ENCODE measurements around the gene PRKG1. TPM values are rescaled to one million over a fixed set of nuclear protein-coding genes. Genes with fewer than 3 reads are reported as not detected.

PRKG1 gene
- total and polyA plus RNA-seq, 2 of the 8 experiments (the other 6 are each of a cell fraction or from before 2014, with no cell fraction given) = 4.2 to 15.2 TPM

GRCh38 chr10:51528527-51528926 lies 454.2 kb downstream of the PRKG1 start:
- Histone ChIP-seq H2BK120ac (replicated peaks; ENCODE audit: low read depth, low read length) (no peak overlapping the region), H3K4ac (replicated peaks; ENCODE audit: insufficient read length, low read depth, low read length) (no peak overlapping the region), H4K8ac (ENCODE audit: extremely low read depth, insufficient read depth, low read length) (no peak overlapping the region), H4K91ac (replicated peaks; ENCODE audit: insufficient read length, low read length) (no peak overlapping the region), H2AK5ac (ENCODE audit: low read depth, low read length) (no peak overlapping the region), H2BK12ac (ENCODE audit: low read depth, low read length) (no peak overlapping the region), H3K23me2 (ENCODE audit: low read depth, low read length) (no peaks in the 10 kb centered on the region), H3K14ac (ENCODE audit: insufficient read length) (no peak overlapping the region), H2AFZ (ENCODE audit: low read length) (no peak overlapping the region), H3K18ac (ENCODE audit: extremely low read depth, low read length) (no peak overlapping the region), H2BK15ac (ENCODE audit: low read length) (no peak overlapping the region), H2BK20ac (ENCODE audit: low read length) (no peak overlapping the region), H4K20me1 (replicated peaks in 1 of 2; ENCODE audit: control insufficient read depth in 1 of 2, insufficient read depth in 2 of 2, low read length in 2 of 2) (no peaks in the 10 kb centered on the region), H3K79me1 (ENCODE audit: low read depth, low read length) (no peaks in the 10 kb centered on the region), H3K27me3 (replicated peaks in 1 of 4; ENCODE audit: control insufficient read depth in 3 of 4, extremely low read depth in 1 of 4, insufficient read depth in 3 of 4, low read length in 3 of 4) (no peaks in the 10 kb centered on the region), H4K5ac (ENCODE audit: insufficient read length, low read depth, low read length) (no peak overlapping the region), H3K27ac (ENCODE audit: low read depth, low read length) (no peak overlapping the region), H3K4me1 (replicated peaks in 1 of 4; ENCODE audit: control insufficient read depth in 3 of 4, insufficient read depth in 4 of 4, low read length in 3 of 4) (no peaks in the 10 kb centered on the region; a peak in 1 of 7 replicates), H3K56ac (replicated peaks; ENCODE audit: insufficient read length, low read depth, low read length) (no peak overlapping the region), H3K9me3 (ENCODE audit: insufficient read depth in 2 of 2, low read depth in 1 of 2, low read length in 1 of 2) (no peaks in the 10 kb centered on the region), H3K4me2 (ENCODE audit: insufficient read depth in 1 of 2, low read depth in 2 of 2, low read length in 2 of 2) (no peak overlapping the region), H3K4me3 (ENCODE audit: extremely low read depth in 1 of 4, insufficient read depth in 2 of 4, low read depth in 3 of 4, low read length in 4 of 4) (no peak overlapping the region), H3K9ac (replicated peaks in 1 of 4; ENCODE audit: extremely low read depth in 1 of 4, low read depth in 3 of 4, low read length in 3 of 4) (no peak overlapping the region), H3K23ac (ENCODE audit: insufficient read length) (no peak overlapping the region), H3K36me3 (ENCODE audit: control insufficient read depth in 2 of 4, insufficient read depth in 4 of 4, low read length in 3 of 4) (no peaks in the 10 kb centered on the region), H3K79me2 (ENCODE audit: control insufficient read depth in 1 of 2, insufficient read depth in 2 of 2, low read length in 2 of 2) (no peaks in the 10 kb centered on the region), H2BK5ac (ENCODE audit: low read depth, low read length) (no peak overlapping the region)
- DNase-seq (ENCODE audit: low read depth in 1 of 2, low spot score in 2 of 2) (no peak), FAIRE-seq (no peak)
- ChIA-PET POLR2A (ENCODE audit: partially characterized antibody) (no interaction called here), CTCF (ENCODE audit: partially characterized antibody) (interaction anchor here (1.3 kb wide), 1 partner anchor 21 kb away, joined by 3 read pairs; no protein-coding TSS in a partner anchor)
- 38% methylated on average over 2 of the region's 2 CpGs; no CpG with 5 or more reads in 1 of the 2 experiments for WGBS, 2 experiments (ENCODE audit: extremely low coverage in 1 of 2, insufficient coverage in 1 of 2, insufficient read length in 1 of 2, insufficient replicate concordance in 2 of 2, low coverage in 1 of 2, low lambda C conversion rate in 2 of 2, missing lambda C conversion rate in 1 of 2)
- TF ChIP-seq NRF1 (IDR thresholded peaks at IDR 0.05; ENCODE audit: low read depth, low read length) (no peak), SRF (IDR thresholded peaks at IDR 0.05; ENCODE audit: low read depth, low read length) (no peak), TAF7 (optimal IDR thresholded peaks at IDR 0.05; ENCODE audit: borderline replicate concordance, low read depth, low read length) (no peak), ZNF274 (IDR thresholded peaks at IDR 0.05; ENCODE audit: borderline replicate concordance, extremely low read depth, low read length) (no peak)
- TF ChIP-seq, protein P1, sequence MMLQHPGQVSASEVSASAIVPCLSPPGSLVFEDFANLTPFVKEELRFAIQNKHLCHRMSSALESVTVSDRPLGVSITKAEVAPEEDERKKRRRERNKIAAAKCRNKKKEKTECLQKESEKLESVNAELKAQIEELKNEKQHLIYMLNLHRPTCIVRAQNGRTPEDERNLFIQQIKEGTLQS (IDR thresholded peaks at IDR 0.05; ENCODE audit: insufficient read depth, low read depth, low read length) = no peak
- TF ChIP-seq, protein P2, sequence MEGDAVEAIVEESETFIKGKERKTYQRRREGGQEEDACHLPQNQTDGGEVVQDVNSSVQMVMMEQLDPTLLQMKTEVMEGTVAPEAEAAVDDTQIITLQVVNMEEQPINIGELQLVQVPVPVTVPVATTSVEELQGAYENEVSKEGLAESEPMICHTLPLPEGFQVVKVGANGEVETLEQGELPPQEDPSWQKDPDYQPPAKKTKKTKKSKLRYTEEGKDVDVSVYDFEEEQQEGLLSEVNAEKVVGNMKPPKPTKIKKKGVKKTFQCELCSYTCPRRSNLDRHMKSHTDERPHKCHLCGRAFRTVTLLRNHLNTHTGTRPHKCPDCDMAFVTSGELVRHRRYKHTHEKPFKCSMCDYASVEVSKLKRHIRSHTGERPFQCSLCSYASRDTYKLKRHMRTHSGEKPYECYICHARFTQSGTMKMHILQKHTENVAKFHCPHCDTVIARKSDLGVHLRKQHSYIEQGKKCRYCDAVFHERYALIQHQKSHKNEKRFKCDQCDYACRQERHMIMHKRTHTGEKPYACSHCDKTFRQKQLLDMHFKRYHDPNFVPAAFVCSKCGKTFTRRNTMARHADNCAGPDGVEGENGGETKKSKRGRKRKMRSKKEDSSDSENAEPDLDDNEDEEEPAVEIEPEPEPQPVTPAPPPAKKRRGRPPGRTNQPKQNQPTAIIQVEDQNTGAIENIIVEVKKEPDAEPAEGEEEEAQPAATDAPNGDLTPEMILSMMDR (IDR thresholded peaks at IDR 0.05; ENCODE audit: control extremely low read depth in 1 of 3, insufficient read depth in 1 of 3, low read depth in 1 of 3, low read length in 3 of 3) = no peak

Data from H1 (cell line).